Measurements from ENCODE around the gene EID2B.
A peak's percentile ranks its signal among the peaks of the same experiment; 100 is the strongest.

EID2B gene

GRCh38 chr19:39525205-39525604 lies 7.4 kb downstream of the EID2B start:
- no peak for DNase-seq

GRCh38 chr19:39524495-39524894 lies 8.2 kb downstream of the EID2B start:
- no peak for DNase-seq

GRCh38 chr19:39520541-39521484 lies 11.8 kb downstream of the EID2B start:
- no peak for DNase-seq

- DNase-seq, result no peak
Measured at GRCh38 chr19:39518975-39519374, 13.7 kb downstream of the EID2B start.

- no peak for DNase-seq
Measured at GRCh38 chr19:39518458-39518857, 14.2 kb downstream of the EID2B start.

GRCh38 chr19:39517432-39517831 lies 15.2 kb downstream of the EID2B start:
- no peak for DNase-seq

- no peak for DNase-seq
Measured at GRCh38 chr19:39516270-39516669, 16.4 kb downstream of the EID2B start.

GRCh38 chr19:39515551-39516191 lies 17.0 kb downstream of the EID2B start:
- no peak for DNase-seq

- peak; percentile 68 for DNase-seq
Measured at GRCh38 chr19:39514840-39515550, 17.7 kb downstream of the EID2B start, which contains the start of gene SELENOV. TSS of gene SELENOV (plus strand) at chr19:39515139. CDS start at chr19:39515213, 74 bp downstream.

- DNase-seq, result no peak
Measured at GRCh38 chr19:39512988-39513387, 19.7 kb downstream of the EID2B start.

- DNase-seq, result no peak
Measured at GRCh38 chr19:39509233-39509632, 23.4 kb downstream of the EID2B start.

GRCh38 chr19:39508629-39509028 lies 24.0 kb downstream of the EID2B start:
- no peak for DNase-seq

- DNase-seq, result no peak
Measured at GRCh38 chr19:39507715-39508364, 24.8 kb downstream of the EID2B start.

GRCh38 chr19:39506944-39507714 lies 25.5 kb downstream of the EID2B start:
- DNase-seq, result peak; percentile 80

- DNase-seq, result no peak
Measured at GRCh38 chr19:39506598-39506943, 26.1 kb downstream of the EID2B start.

GRCh38 chr19:39502640-39503417 lies 29.8 kb downstream of the EID2B start:
- DNase-seq, result peak; percentile 90

- no peak for DNase-seq
Measured at GRCh38 chr19:39501340-39501739, 31.3 kb downstream of the EID2B start.

GRCh38 chr19:39500543-39500942 lies 32.1 kb downstream of the EID2B start:
- no peak for DNase-seq

GRCh38 chr19:39499932-39500331 lies 32.7 kb downstream of the EID2B start:
- no peak for DNase-seq

GRCh38 chr19:39498798-39499642 lies 33.6 kb downstream of the EID2B start, which contains the start of gene DLL3:
TSS of gene DLL3 (plus strand) at chr19:39498947. CDS start at chr19:39498975, 28 bp downstream.
- peak; percentile 65 for DNase-seq

All from activated CD8-positive, alpha-beta memory T cell treated with anti-CD3 and anti-CD28 coated beads for 24 hours (primary cell).